GM13976 (cell line): ENCODE measurements around the gene ATP5PB.

ENCODE experiments used
- DNase-seq: peaks from one replicate; pipeline ENCODE4 v3.0.0; 2012; ENCODE audit warnings: low spot score
- CTCF ChIP-seq: IDR thresholded peaks from 2 replicates; pipeline ENCODE4 v1.5.1; 2012; ENCODE audit warnings: borderline replicate concordance, mild to moderate bottlenecking; ENCODE audit not compliant: insufficient read depth; ENCODE audit errors: extremely low read depth, missing control alignments, control extremely low read depth
- in situ Hi-C: fragments of 300-500 bp; cut with MboI; formaldehyde crosslinking; loops from one replicate; pipeline ENCODE4 v1.12.0; 2022; ENCODE audit warnings: low sequenced_read_pairs, mixed read lengths, inconsistent platforms; ENCODE audit not compliant: unreplicated experiment

Gene ATP5PB

GRCh38 chr1:111506561-111506960 is 57.3 kb downstream of the ATP5PB start:
- in situ Hi-C loops = loop anchor here (10.0 kb wide), 2 partner anchors 158 to 238 kb away; no protein-coding TSS in a partner anchor
- no peak for TF ChIP-seq CTCF
- DNase-seq = no peak

- no peak for TF ChIP-seq CTCF
- DNase-seq = peak; percentile 71
- in situ Hi-C loops = loop anchor here (10.0 kb wide), 2 partner anchors 157 to 237 kb away; no protein-coding TSS in a partner anchor
Measured at GRCh38 chr1:111507411-111508201, 58.3 kb downstream of the ATP5PB start.

DNA sequence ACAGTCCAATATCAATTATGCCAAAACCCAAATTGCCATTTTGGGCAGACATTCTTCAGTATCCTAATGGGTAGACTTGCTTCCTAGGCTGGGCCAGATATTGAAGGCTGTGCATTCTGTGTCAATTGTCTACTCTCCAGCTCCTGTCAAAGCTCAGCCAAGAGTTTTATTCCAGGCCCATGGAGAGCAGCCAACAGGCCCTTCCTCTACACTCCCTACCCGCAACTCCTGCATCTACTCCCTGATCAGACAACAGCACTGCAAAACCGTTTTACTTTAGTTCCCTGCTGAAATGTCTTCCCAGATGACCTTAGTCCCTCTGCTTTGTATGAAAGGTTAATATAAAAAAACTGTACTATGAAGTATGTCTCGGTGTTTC is 60.7 kb downstream of the ATP5PB start:
- no peak for DNase-seq
- in situ Hi-C loops = loop anchor here (10.0 kb wide), 3 partner anchors 135 to 235 kb away; no protein-coding TSS in a partner anchor
- TF ChIP-seq CTCF = no peak

DNA sequence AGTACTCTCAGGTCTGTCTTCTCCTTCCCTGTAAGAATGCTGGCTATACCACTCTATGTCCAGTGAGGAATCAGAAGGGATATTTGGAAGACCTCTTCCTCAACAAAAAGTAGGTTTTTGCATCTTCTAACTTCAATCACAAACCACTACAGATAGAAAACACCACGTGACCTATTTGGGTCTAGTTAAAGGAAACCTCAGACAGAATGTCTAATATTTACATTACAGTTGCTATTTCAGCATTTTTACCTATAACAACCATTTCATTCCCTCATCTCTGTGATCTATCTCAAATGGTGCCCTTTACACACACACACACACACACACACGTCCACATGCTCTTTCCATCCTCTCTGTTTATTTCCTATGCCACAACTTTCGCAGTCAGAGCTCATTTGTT is 62.1 kb downstream of the ATP5PB start:
- in situ Hi-C loops = loop anchor here (10.0 kb wide), 1 partner anchor 133 kb away; no protein-coding TSS in a partner anchor
- no peak for TF ChIP-seq CTCF

More for the DNA sequence above, 62.1 kb downstream of the ATP5PB start:
- no peak for DNase-seq
